ENCODE measurements around the gene TOP2B.

DNA sequence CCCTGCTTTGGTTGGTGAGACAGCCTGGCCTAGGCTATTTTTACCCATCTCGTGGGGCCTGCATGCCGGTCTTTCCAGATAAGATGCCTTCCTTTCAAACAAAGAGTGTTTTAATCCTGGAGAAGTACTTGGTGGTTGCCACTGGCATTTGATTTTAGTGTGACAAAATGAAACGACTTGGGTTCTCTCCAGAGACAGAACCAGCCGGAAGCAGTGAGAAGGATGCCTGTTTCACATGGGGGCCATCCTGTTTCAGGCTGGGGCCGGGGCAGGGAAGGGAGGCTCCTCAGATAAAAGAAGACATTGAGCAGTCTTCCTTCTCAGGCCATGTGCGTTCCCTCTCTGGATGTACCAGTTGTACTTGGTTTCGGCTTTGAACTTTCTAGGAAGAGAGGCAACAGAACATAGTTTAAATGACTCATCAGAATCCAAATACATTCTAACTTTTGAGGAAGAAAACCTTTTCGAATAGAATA lies 74.9 kb downstream of the TOP2B start:
- TF ChIP-seq, protein P1, sequence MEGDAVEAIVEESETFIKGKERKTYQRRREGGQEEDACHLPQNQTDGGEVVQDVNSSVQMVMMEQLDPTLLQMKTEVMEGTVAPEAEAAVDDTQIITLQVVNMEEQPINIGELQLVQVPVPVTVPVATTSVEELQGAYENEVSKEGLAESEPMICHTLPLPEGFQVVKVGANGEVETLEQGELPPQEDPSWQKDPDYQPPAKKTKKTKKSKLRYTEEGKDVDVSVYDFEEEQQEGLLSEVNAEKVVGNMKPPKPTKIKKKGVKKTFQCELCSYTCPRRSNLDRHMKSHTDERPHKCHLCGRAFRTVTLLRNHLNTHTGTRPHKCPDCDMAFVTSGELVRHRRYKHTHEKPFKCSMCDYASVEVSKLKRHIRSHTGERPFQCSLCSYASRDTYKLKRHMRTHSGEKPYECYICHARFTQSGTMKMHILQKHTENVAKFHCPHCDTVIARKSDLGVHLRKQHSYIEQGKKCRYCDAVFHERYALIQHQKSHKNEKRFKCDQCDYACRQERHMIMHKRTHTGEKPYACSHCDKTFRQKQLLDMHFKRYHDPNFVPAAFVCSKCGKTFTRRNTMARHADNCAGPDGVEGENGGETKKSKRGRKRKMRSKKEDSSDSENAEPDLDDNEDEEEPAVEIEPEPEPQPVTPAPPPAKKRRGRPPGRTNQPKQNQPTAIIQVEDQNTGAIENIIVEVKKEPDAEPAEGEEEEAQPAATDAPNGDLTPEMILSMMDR (IDR thresholded peaks at IDR 0.05; ENCODE audit: low read depth, low read length, poor library complexity, severe bottlenecking): no peak
- no peak for TF ChIP-seq EZH2phosphoT487 (IDR thresholded peaks at IDR 0.05; ENCODE audit: borderline replicate concordance, low read length)

Data from DOHH2 (cell line).